ENCODE measurements around the gene RBM18.

RBM18 gene

GRCh38 chr9:122281368-122281767 lies 16.7 kb upstream of the RBM18 start:
- Histone ChIP-seq H3K4me3 (ENCODE audit: low read depth in 1 of 2, low read length in 2 of 2) (no peak overlapping the region), H3K9me3 (ENCODE audit: control insufficient read depth in 1 of 2, low read length in 2 of 2) (no peaks in the 10 kb centered on the region), H3K27me3 (ENCODE audit: low read depth, low read length) (no peaks in the 10 kb centered on the region), H3K36me3 (ENCODE audit: control insufficient read depth in 1 of 2, insufficient read depth in 2 of 2, low read length in 2 of 2) (peaks cover 24 to 30% of the 10 kb centered on the region in 2 donors), H3K27ac (ENCODE audit: low read length) (no peak overlapping the region), H3K4me1 (ENCODE audit: control insufficient read depth in 1 of 2, insufficient read depth in 2 of 2, low read length in 2 of 2) (peaks cover 0 to 6% of the 10 kb centered on the region in 2 donors)

GRCh38 chr9:122277285-122277897 lies 12.8 kb upstream of the RBM18 start:
- Histone ChIP-seq H3K4me1 (ENCODE audit: control insufficient read depth in 1 of 2, insufficient read depth in 2 of 2, low read length in 2 of 2) (peaks cover 0 to 6% of the 10 kb centered on the region in 2 donors), H3K27ac (ENCODE audit: low read length) (no peak overlapping the region), H3K4me3 (ENCODE audit: low read depth in 1 of 2, low read length in 2 of 2) (no peak overlapping the region), H3K27me3 (ENCODE audit: low read depth, low read length) (no peaks in the 10 kb centered on the region), H3K9me3 (ENCODE audit: control insufficient read depth in 1 of 2, low read length in 2 of 2) (no peaks in the 10 kb centered on the region), H3K36me3 (ENCODE audit: control insufficient read depth in 1 of 2, insufficient read depth in 2 of 2, low read length in 2 of 2) (peaks cover 11 to 12% of the 10 kb centered on the region in 2 donors)

GRCh38 chr9:122276096-122276495 lies 11.5 kb upstream of the RBM18 start:
- Histone ChIP-seq H3K4me1 (ENCODE audit: control insufficient read depth in 1 of 2, insufficient read depth in 2 of 2, low read length in 2 of 2) (no peaks in the 10 kb centered on the region), H3K27me3 (ENCODE audit: low read depth, low read length) (no peaks in the 10 kb centered on the region), H3K27ac (ENCODE audit: low read length) (no peak overlapping the region), H3K4me3 (ENCODE audit: low read depth in 1 of 2, low read length in 2 of 2) (no peak overlapping the region), H3K36me3 (ENCODE audit: control insufficient read depth in 1 of 2, insufficient read depth in 2 of 2, low read length in 2 of 2) (peaks cover 7 to 19% of the 10 kb centered on the region in 2 donors), H3K9me3 (ENCODE audit: control insufficient read depth in 1 of 2, low read length in 2 of 2) (no peaks in the 10 kb centered on the region)

GRCh38 chr9:122274055-122274454 lies 9.4 kb upstream of the RBM18 start:
- no peak overlapping the region for H3K27ac ChIP-seq (ENCODE audit: low read length)
- no peaks in the 10 kb centered on the region for H3K27me3 ChIP-seq (ENCODE audit: low read depth, low read length)
- no peaks in the 10 kb centered on the region for H3K4me1 ChIP-seq (ENCODE audit: control insufficient read depth in 1 of 2, insufficient read depth in 2 of 2, low read length in 2 of 2)
- H3K36me3 ChIP-seq (ENCODE audit: control insufficient read depth in 1 of 2, insufficient read depth in 2 of 2, low read length in 2 of 2) = peaks cover 8 to 23% of the 10 kb centered on the region in 2 donors
- H3K9me3 ChIP-seq (ENCODE audit: control insufficient read depth in 1 of 2, low read length in 2 of 2) = no peaks in the 10 kb centered on the region
- H3K4me3 ChIP-seq (ENCODE audit: low read depth in 1 of 2, low read length in 2 of 2) = no peak overlapping the region

- Histone ChIP-seq H3K36me3 (ENCODE audit: control insufficient read depth in 1 of 2, insufficient read depth in 2 of 2, low read length in 2 of 2) (peaks cover 6 to 14% of the 10 kb centered on the region in 2 donors), H3K4me1 (ENCODE audit: control insufficient read depth in 1 of 2, insufficient read depth in 2 of 2, low read length in 2 of 2) (peaks cover 17 to 23% of the 10 kb centered on the region in 2 donors), H3K27me3 (ENCODE audit: low read depth, low read length) (no peaks in the 10 kb centered on the region), H3K9me3 (ENCODE audit: control insufficient read depth in 1 of 2, low read length in 2 of 2) (no peaks in the 10 kb centered on the region), H3K4me3 (ENCODE audit: low read depth in 1 of 2, low read length in 2 of 2) (no peak overlapping the region), H3K27ac (ENCODE audit: low read length) (no peak overlapping the region)
Observed at GRCh38 chr9:122268041-122268814, 3.6 kb upstream of the RBM18 start.

- peak overlapping the region; percentile 72 to 75 for H3K4me3 ChIP-seq (ENCODE audit: low read depth in 1 of 2, low read length in 2 of 2)
- H3K27ac ChIP-seq (ENCODE audit: low read length) = peak overlapping the region; percentile 82
- peaks cover 9 to 11% of the 10 kb centered on the region in 2 donors for H3K36me3 ChIP-seq (ENCODE audit: control insufficient read depth in 1 of 2, insufficient read depth in 2 of 2, low read length in 2 of 2)
- no peaks in the 10 kb centered on the region for H3K27me3 ChIP-seq (ENCODE audit: low read depth, low read length)
- H3K4me1 ChIP-seq (ENCODE audit: control insufficient read depth in 1 of 2, insufficient read depth in 2 of 2, low read length in 2 of 2) = peaks cover 26 to 49% of the 10 kb centered on the region in 2 donors
- no peaks in the 10 kb centered on the region for H3K9me3 ChIP-seq (ENCODE audit: control insufficient read depth in 1 of 2, low read length in 2 of 2)
Observed at GRCh38 chr9:122265149-122265915, 692 bp upstream of the RBM18 start.

GRCh38 chr9:122263699-122264349 lies 816 bp downstream of the RBM18 start:
- Histone ChIP-seq H3K4me1 (ENCODE audit: control insufficient read depth in 1 of 2, insufficient read depth in 2 of 2, low read length in 2 of 2) (peaks cover 26 to 49% of the 10 kb centered on the region in 2 donors), H3K9me3 (ENCODE audit: control insufficient read depth in 1 of 2, low read length in 2 of 2) (no peaks in the 10 kb centered on the region), H3K36me3 (ENCODE audit: control insufficient read depth in 1 of 2, insufficient read depth in 2 of 2, low read length in 2 of 2) (peaks cover 20 to 21% of the 10 kb centered on the region in 2 donors)

GRCh38 chr9:122262073-122262472 lies 2.6 kb downstream of the RBM18 start:
- Histone ChIP-seq H3K27ac (ENCODE audit: low read length) (no peak overlapping the region), H3K4me1 (ENCODE audit: control insufficient read depth in 1 of 2, insufficient read depth in 2 of 2, low read length in 2 of 2) (peaks cover 26 to 45% of the 10 kb centered on the region in 2 donors), H3K27me3 (ENCODE audit: low read depth, low read length) (no peaks in the 10 kb centered on the region), H3K9me3 (ENCODE audit: control insufficient read depth in 1 of 2, low read length in 2 of 2) (no peaks in the 10 kb centered on the region), H3K36me3 (ENCODE audit: control insufficient read depth in 1 of 2, insufficient read depth in 2 of 2, low read length in 2 of 2) (peaks cover 20 to 27% of the 10 kb centered on the region in 2 donors), H3K4me3 (ENCODE audit: low read depth in 1 of 2, low read length in 2 of 2) (no peak overlapping the region)

More at GRCh38 chr9:122263699-122264349, 816 bp downstream of the RBM18 start:
- H3K27ac ChIP-seq (ENCODE audit: low read length) = peak overlapping the region; percentile 82
- peak overlapping the region; percentile 72 to 75 for H3K4me3 ChIP-seq (ENCODE audit: low read depth in 1 of 2, low read length in 2 of 2)
- H3K27me3 ChIP-seq (ENCODE audit: low read depth, low read length) = no peaks in the 10 kb centered on the region

GRCh38 chr9:122261469-122261881 lies 3.2 kb downstream of the RBM18 start:
- Histone ChIP-seq H3K9me3 (ENCODE audit: control insufficient read depth in 1 of 2, low read length in 2 of 2) (no peaks in the 10 kb centered on the region), H3K4me3 (ENCODE audit: low read depth in 1 of 2, low read length in 2 of 2) (no peak overlapping the region), H3K27ac (ENCODE audit: low read length) (no peak overlapping the region), H3K36me3 (ENCODE audit: control insufficient read depth in 1 of 2, insufficient read depth in 2 of 2, low read length in 2 of 2) (peaks cover 23 to 27% of the 10 kb centered on the region in 2 donors), H3K4me1 (ENCODE audit: control insufficient read depth in 1 of 2, insufficient read depth in 2 of 2, low read length in 2 of 2) (peaks cover 26 to 45% of the 10 kb centered on the region in 2 donors), H3K27me3 (ENCODE audit: low read depth, low read length) (no peaks in the 10 kb centered on the region)

GRCh38 chr9:122258886-122259415 lies 5.7 kb downstream of the RBM18 start:
- H3K27ac ChIP-seq (ENCODE audit: low read length) = no peak overlapping the region
- no peaks in the 10 kb centered on the region for H3K9me3 ChIP-seq (ENCODE audit: control insufficient read depth in 1 of 2, low read length in 2 of 2)
- H3K27me3 ChIP-seq (ENCODE audit: low read depth, low read length) = no peaks in the 10 kb centered on the region
- H3K4me1 ChIP-seq (ENCODE audit: control insufficient read depth in 1 of 2, insufficient read depth in 2 of 2, low read length in 2 of 2) = peaks cover 15 to 33% of the 10 kb centered on the region in 2 donors
- peaks cover 23 to 31% of the 10 kb centered on the region in 2 donors for H3K36me3 ChIP-seq (ENCODE audit: control insufficient read depth in 1 of 2, insufficient read depth in 2 of 2, low read length in 2 of 2)
- H3K4me3 ChIP-seq (ENCODE audit: low read depth in 1 of 2, low read length in 2 of 2) = no peak overlapping the region

Data from muscle layer of duodenum (tissue), 2 donors.